H1 (cell line): ENCODE data around the gene TRAF3. TPM values are rescaled to one million over a fixed set of nuclear protein-coding genes. Genes with fewer than 3 reads are reported as not detected.

Experiments used
- BACH1 ChIP-seq: IDR thresholded peaks from 2 replicates; pipeline ENCODE4 v1.6.1; 2012; ENCODE audit warnings: low read length, improper control_type of control experiment
- BCL11A ChIP-seq, 2 experiments: IDR thresholded peaks; one replicate each; pipeline ENCODE4 v1.6.1; 2011; ENCODE audit warnings: low read depth in 2 of 2, low read length in 2 of 2, mild to moderate bottlenecking in 2 of 2
- CBX8 ChIP-seq: fragments of 300-800, 300-1000 bp; sonication (generic); IDR thresholded peaks from 2 replicates; pipeline ENCODE4 v1.7.1; 2016; ENCODE audit warnings: low read depth, low read length, borderline replicate concordance
- CEBPB ChIP-seq: IDR thresholded peaks from 2 replicates; pipeline ENCODE4 v1.6.1; 2012; ENCODE audit warnings: low read depth, low read length
- CREB1 ChIP-seq: IDR thresholded peaks from 2 replicates; pipeline ENCODE4 v1.6.1; 2012; ENCODE audit warnings: inconsistent platforms
- CTBP2 ChIP-seq: IDR thresholded peaks from 2 replicates; pipeline ENCODE4 v1.7.0; 2011; ENCODE audit warnings: borderline replicate concordance, mild to moderate bottlenecking, moderate library complexity, mixed read lengths, low read length; ENCODE audit not compliant: insufficient read depth, insufficient read length
- KDM1A ChIP-seq: fragments of 200-600, 300-600 bp; sonication (generic); IDR thresholded peaks from 2 replicates; pipeline ENCODE4 v1.7.1; 2016; ENCODE audit warnings: mild to moderate bottlenecking, low read length, borderline replicate concordance
- RFX5 ChIP-seq: IDR thresholded peaks from 2 replicates; pipeline ENCODE4 v1.6.1; 2011; ENCODE audit warnings: low read depth, low read length, improper control_type of control experiment, borderline replicate concordance
- SAP30 ChIP-seq: fragments of 300-600 bp; sonication (generic); IDR thresholded peaks from 2 replicates; pipeline ENCODE4 v1.7.1; 2012; ENCODE audit warnings: low read length, moderate library complexity, mild to moderate bottlenecking, inconsistent platforms; ENCODE audit not compliant: insufficient read depth, insufficient replicate concordance
- polyA plus RNA-seq, 7 experiments: library from polyadenylated mRNA; depleted of rRNA in 3 of 7; stranded (reverse) in 5 of 7; unstranded in 2 of 7; fragments of >200 nt in 5 of 7; fragments of 200-250 nt in 2 of 7; gene quantifications; 1 replicate in 5 of 7; 2 replicates in 1 of 7; 4 replicates in 1 of 7; pipeline versions ENCODE4 v1.2.1 to v1.2.3, GENCODE V29; 2011 to 2013; ENCODE audit warnings: missing spikeins in 2 of 7, mixed read lengths in 2 of 7
- total RNA-seq: library from RNA; stranded (reverse); fragmentation: NEBNext Ultra II Directional; extraction: Animal tissue kit (Norgen Biotek cat#: 25700); gene quantifications from 2 replicates; pipeline ENCODE4 v1.2.1, GENCODE V29; 2021
- TF ChIP-seq, protein P1 (sequence below): IDR thresholded peaks from 2 replicates; pipeline ENCODE4 v1.6.1; 2011; ENCODE audit warnings: low read length, improper control_type of control experiment

Gene TRAF3
- total and polyA plus RNA-seq, 2 of the 8 experiments (the other 6 are each of a cell fraction or from before 2014, with no cell fraction given), result 5.8 to 12.1 TPM

- no peak for TF ChIP-seq SAP30
- TF ChIP-seq BACH1, result no peak
- no peak for TF ChIP-seq CEBPB
- no peak for TF ChIP-seq CBX8
- TF ChIP-seq BCL11A (IDR thresholded peaks at IDR 0.05; ENCODE audit: low read depth in 2 of 2, low read length in 2 of 2), result no peak
- no peak for TF ChIP-seq RFX5
- no peak for TF ChIP-seq CTBP2
- TF ChIP-seq KDM1A, result no peak
- TF ChIP-seq CREB1, result no peak
- TF ChIP-seq, protein P1, sequence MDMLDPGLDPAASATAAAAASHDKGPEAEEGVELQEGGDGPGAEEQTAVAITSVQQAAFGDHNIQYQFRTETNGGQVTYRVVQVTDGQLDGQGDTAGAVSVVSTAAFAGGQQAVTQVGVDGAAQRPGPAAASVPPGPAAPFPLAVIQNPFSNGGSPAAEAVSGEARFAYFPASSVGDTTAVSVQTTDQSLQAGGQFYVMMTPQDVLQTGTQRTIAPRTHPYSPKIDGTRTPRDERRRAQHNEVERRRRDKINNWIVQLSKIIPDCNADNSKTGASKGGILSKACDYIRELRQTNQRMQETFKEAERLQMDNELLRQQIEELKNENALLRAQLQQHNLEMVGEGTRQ, result no peak
Measured at GRCh38 chr14:102939820-102940561, 162.7 kb downstream of the TRAF3 start (continued).
